ENCODE results near the gene ARHGAP5. TPM values are rescaled to one million over a fixed set of nuclear protein-coding genes. Genes with fewer than 3 reads are reported as not detected.
"Not testable (repeated sequence)": the region's sequence is repeated elsewhere in the genome, so short reads cannot be mapped to it uniquely, and the experiment has no call there.

Gene ARHGAP5
- total RNA-seq, 1 donor from 2014 or later, result 86.1 TPM

DNA sequence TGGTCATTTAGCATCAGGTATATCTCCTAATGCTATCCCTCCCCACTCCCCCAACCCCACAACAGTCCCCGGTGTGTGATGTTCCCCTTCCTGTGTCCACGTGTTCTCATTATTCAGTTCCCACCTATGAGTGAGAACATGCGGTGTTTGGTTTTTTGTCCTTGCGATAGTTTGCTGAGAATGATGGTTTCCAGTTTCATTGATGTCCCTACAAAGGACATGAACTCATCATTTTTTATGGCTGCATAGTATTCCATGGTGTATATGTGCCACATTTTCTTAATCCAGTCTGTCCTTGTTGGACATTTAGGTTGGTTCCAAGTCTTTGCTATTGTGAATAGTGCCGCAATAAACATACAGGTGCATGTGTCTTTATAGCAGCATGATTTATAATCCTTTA, 54.6 kb downstream of the ARHGAP5 start:
- not testable (repeated sequence) for H3K9me3 ChIP-seq (ENCODE audit: control insufficient read depth in 3 of 3, low read length in 3 of 3); H3K9ac ChIP-seq (ENCODE audit: low read depth in 1 of 3, low read length in 3 of 3); H3K27me3 ChIP-seq (ENCODE audit: control insufficient read depth in 3 of 3, insufficient read depth in 3 of 3, low read length in 3 of 3); H3K4me3 ChIP-seq (ENCODE audit: low read length in 3 of 3); H3K27ac ChIP-seq (ENCODE audit: low read depth, low read length); H3K36me3 ChIP-seq (ENCODE audit: control insufficient read depth in 3 of 3, insufficient read depth in 3 of 3, low read length in 3 of 3); H3K4me1 ChIP-seq (ENCODE audit: control insufficient read depth in 3 of 3, insufficient read depth in 3 of 3, low read length in 3 of 3)

GRCh38 chr14:32134448-32135097, 57.5 kb downstream of the ARHGAP5 start:
- Histone ChIP-seq H3K36me3 (ENCODE audit: control insufficient read depth in 3 of 3, insufficient read depth in 3 of 3, low read length in 3 of 3) (peaks cover 0 to 4% (median 0%) of the 10 kb centered on the region in 3 donors), H3K9me3 (ENCODE audit: control insufficient read depth in 3 of 3, low read length in 3 of 3) (peaks cover 0 to 5% (median 2%) of the 10 kb centered on the region in 3 donors), H3K27me3 (ENCODE audit: control insufficient read depth in 3 of 3, insufficient read depth in 3 of 3, low read length in 3 of 3) (no peaks in the 10 kb centered on the region), H3K4me3 (ENCODE audit: low read length in 3 of 3) (no peak overlapping the region), H3K9ac (ENCODE audit: low read depth in 1 of 3, low read length in 3 of 3) (no peak overlapping the region), H3K4me1 (ENCODE audit: control insufficient read depth in 3 of 3, insufficient read depth in 3 of 3, low read length in 3 of 3) (no peaks in the 10 kb centered on the region), H3K27ac (ENCODE audit: low read depth, low read length) (no peak overlapping the region)

GRCh38 chr14:32136027-32136825, 59.1 kb downstream of the ARHGAP5 start:
- Histone ChIP-seq H3K4me3 (ENCODE audit: low read length in 3 of 3) (no peak overlapping the region), H3K27me3 (ENCODE audit: control insufficient read depth in 3 of 3, insufficient read depth in 3 of 3, low read length in 3 of 3) (no peaks in the 10 kb centered on the region), H3K4me1 (ENCODE audit: control insufficient read depth in 3 of 3, insufficient read depth in 3 of 3, low read length in 3 of 3) (no peaks in the 10 kb centered on the region), H3K36me3 (ENCODE audit: control insufficient read depth in 3 of 3, insufficient read depth in 3 of 3, low read length in 3 of 3) (peaks cover 0 to 4% (median 0%) of the 10 kb centered on the region in 3 donors), H3K9me3 (ENCODE audit: control insufficient read depth in 3 of 3, low read length in 3 of 3) (peaks cover 0 to 5% (median 2%) of the 10 kb centered on the region in 3 donors), H3K27ac (ENCODE audit: low read depth, low read length) (no peak overlapping the region), H3K9ac (ENCODE audit: low read depth in 1 of 3, low read length in 3 of 3) (no peak overlapping the region)

DNA sequence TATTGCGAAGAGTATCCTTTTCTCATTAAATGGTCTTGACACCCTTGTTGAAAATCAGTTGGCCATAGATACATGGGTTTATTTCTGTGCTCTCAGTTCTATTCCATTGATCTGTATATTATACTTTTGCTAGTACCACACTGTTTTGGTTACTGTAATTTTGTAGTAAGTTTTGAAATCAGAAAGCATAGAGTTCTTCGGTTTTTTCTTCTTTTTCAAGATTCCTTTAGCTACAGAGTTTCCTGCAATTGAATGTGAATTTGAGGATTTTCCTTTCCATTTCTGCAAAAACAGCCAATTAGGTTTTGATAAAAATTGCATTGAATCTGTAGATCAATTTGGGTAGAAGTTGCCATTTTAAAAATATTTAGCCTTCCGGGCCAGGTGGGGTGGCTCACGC, 60.2 kb downstream of the ARHGAP5 start:
- peaks cover 0 to 4% (median 0%) of the 10 kb centered on the region in 3 donors for H3K36me3 ChIP-seq (ENCODE audit: control insufficient read depth in 3 of 3, insufficient read depth in 3 of 3, low read length in 3 of 3)
- no peak overlapping the region for H3K4me3 ChIP-seq (ENCODE audit: low read length in 3 of 3)

DNA sequence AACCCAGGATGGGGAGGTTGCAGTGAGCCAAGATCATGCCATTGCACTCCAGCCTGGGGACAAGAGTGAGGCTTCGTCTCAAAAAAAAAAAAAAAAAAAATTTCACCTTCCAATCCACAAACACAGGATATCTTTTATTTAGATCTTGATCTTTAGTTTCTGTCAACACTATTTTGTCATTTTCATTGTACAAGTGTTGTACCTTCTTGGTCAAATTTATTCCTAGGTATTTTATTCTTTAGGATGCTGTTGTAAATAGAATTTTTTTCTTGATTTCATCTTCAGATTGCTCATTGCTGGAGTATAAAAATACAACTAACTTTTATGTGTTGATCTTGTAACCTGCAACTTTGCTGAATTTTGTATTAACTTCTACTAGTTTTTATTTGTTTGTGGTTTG, 60.8 kb downstream of the ARHGAP5 start:
- Histone ChIP-seq H3K4me1 (ENCODE audit: control insufficient read depth in 3 of 3, insufficient read depth in 3 of 3, low read length in 3 of 3) (no peaks in the 10 kb centered on the region), H3K9ac (ENCODE audit: low read depth in 1 of 3, low read length in 3 of 3) (no peak overlapping the region), H3K27ac (ENCODE audit: low read depth, low read length) (no peak overlapping the region), H3K9me3 (ENCODE audit: control insufficient read depth in 3 of 3, low read length in 3 of 3) (peaks cover 0 to 5% (median 2%) of the 10 kb centered on the region in 3 donors), H3K4me3 (ENCODE audit: low read length in 3 of 3) (no peak overlapping the region), H3K36me3 (ENCODE audit: control insufficient read depth in 3 of 3, insufficient read depth in 3 of 3, low read length in 3 of 3) (peaks cover 0 to 4% (median 0%) of the 10 kb centered on the region in 3 donors), H3K27me3 (ENCODE audit: control insufficient read depth in 3 of 3, insufficient read depth in 3 of 3, low read length in 3 of 3) (no peaks in the 10 kb centered on the region)

More for the DNA sequence above, 60.2 kb downstream of the ARHGAP5 start:
- no peak overlapping the region for H3K27ac ChIP-seq (ENCODE audit: low read depth, low read length)
- H3K27me3 ChIP-seq (ENCODE audit: control insufficient read depth in 3 of 3, insufficient read depth in 3 of 3, low read length in 3 of 3), result no peaks in the 10 kb centered on the region
- H3K4me1 ChIP-seq (ENCODE audit: control insufficient read depth in 3 of 3, insufficient read depth in 3 of 3, low read length in 3 of 3), result no peaks in the 10 kb centered on the region
- no peak overlapping the region for H3K9ac ChIP-seq (ENCODE audit: low read depth in 1 of 3, low read length in 3 of 3)
- peaks cover 0 to 5% (median 2%) of the 10 kb centered on the region in 3 donors for H3K9me3 ChIP-seq (ENCODE audit: control insufficient read depth in 3 of 3, low read length in 3 of 3)

- peaks cover 0 to 9% (median 0%) of the 10 kb centered on the region in 3 donors for H3K36me3 ChIP-seq (ENCODE audit: control insufficient read depth in 3 of 3, insufficient read depth in 3 of 3, low read length in 3 of 3)
- no peak overlapping the region for H3K27ac ChIP-seq (ENCODE audit: low read depth, low read length)
- H3K4me1 ChIP-seq (ENCODE audit: control insufficient read depth in 3 of 3, insufficient read depth in 3 of 3, low read length in 3 of 3), result no peaks in the 10 kb centered on the region
- no peak overlapping the region for H3K9ac ChIP-seq (ENCODE audit: low read depth in 1 of 3, low read length in 3 of 3)
- H3K9me3 ChIP-seq (ENCODE audit: control insufficient read depth in 3 of 3, low read length in 3 of 3), result peaks cover 0 to 5% (median 2%) of the 10 kb centered on the region in 3 donors
- H3K27me3 ChIP-seq (ENCODE audit: control insufficient read depth in 3 of 3, insufficient read depth in 3 of 3, low read length in 3 of 3), result no peaks in the 10 kb centered on the region
- no peak overlapping the region for H3K4me3 ChIP-seq (ENCODE audit: low read length in 3 of 3)
These were observed 65.2 kb downstream of the ARHGAP5 start for GRCh38 chr14:32142341-32142740.

GRCh38 chr14:32142754-32143437, 65.8 kb downstream of the ARHGAP5 start:
- H3K9ac ChIP-seq (ENCODE audit: low read depth in 1 of 3, low read length in 3 of 3), result no peak overlapping the region
- no peak overlapping the region for H3K27ac ChIP-seq (ENCODE audit: low read depth, low read length)
- H3K36me3 ChIP-seq (ENCODE audit: control insufficient read depth in 3 of 3, insufficient read depth in 3 of 3, low read length in 3 of 3), result peaks cover 2 to 13% (median 3%) of the 10 kb centered on the region in 3 donors
- H3K27me3 ChIP-seq (ENCODE audit: control insufficient read depth in 3 of 3, insufficient read depth in 3 of 3, low read length in 3 of 3), result no peaks in the 10 kb centered on the region
- no peak overlapping the region for H3K4me3 ChIP-seq (ENCODE audit: low read length in 3 of 3)
- no peaks in the 10 kb centered on the region for H3K4me1 ChIP-seq (ENCODE audit: control insufficient read depth in 3 of 3, insufficient read depth in 3 of 3, low read length in 3 of 3)
- H3K9me3 ChIP-seq (ENCODE audit: control insufficient read depth in 3 of 3, low read length in 3 of 3), result peaks cover 0 to 3% (median 2%) of the 10 kb centered on the region in 3 donors

DNA sequence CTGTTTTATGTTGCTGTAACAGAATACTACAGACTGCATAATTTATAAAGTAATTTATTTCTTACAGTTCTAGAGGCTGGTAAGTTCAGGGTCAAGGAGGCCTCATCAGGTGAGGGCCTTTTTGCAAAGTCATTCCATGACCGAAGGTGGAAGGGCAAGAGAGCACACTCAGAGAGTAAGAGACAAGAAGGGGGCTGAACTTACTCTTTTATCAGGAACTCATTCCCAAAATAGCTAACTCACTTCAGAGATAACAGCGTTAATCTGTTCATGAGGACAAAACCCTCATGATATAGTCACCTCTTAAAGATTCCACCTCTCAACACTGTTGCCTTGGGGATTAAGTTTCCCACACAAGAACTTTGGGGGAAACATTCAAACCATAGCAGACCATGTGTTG, 73.3 kb downstream of the ARHGAP5 start:
- peaks cover 6 to 32% (median 30%) of the 10 kb centered on the region in 3 donors for H3K36me3 ChIP-seq (ENCODE audit: control insufficient read depth in 3 of 3, insufficient read depth in 3 of 3, low read length in 3 of 3)
- no peak overlapping the region for H3K27ac ChIP-seq (ENCODE audit: low read depth, low read length)

GRCh38 chr14:32166029-32166428, 88.9 kb downstream of the ARHGAP5 start:
- Histone ChIP-seq H3K9me3 (ENCODE audit: control insufficient read depth in 3 of 3, low read length in 3 of 3) (no peaks in the 10 kb centered on the region), H3K9ac (ENCODE audit: low read depth in 1 of 3, low read length in 3 of 3) (no peak overlapping the region), H3K4me1 (ENCODE audit: control insufficient read depth in 3 of 3, insufficient read depth in 3 of 3, low read length in 3 of 3) (no peaks in the 10 kb centered on the region), H3K27me3 (ENCODE audit: control insufficient read depth in 3 of 3, insufficient read depth in 3 of 3, low read length in 3 of 3) (no peaks in the 10 kb centered on the region), H3K36me3 (ENCODE audit: control insufficient read depth in 3 of 3, insufficient read depth in 3 of 3, low read length in 3 of 3) (no peaks in the 10 kb centered on the region), H3K4me3 (ENCODE audit: low read length in 3 of 3) (no peak overlapping the region), H3K27ac (ENCODE audit: low read depth, low read length) (no peak overlapping the region)

More for the DNA sequence above, 73.3 kb downstream of the ARHGAP5 start:
- Histone ChIP-seq H3K9me3 (ENCODE audit: control insufficient read depth in 3 of 3, low read length in 3 of 3) (no peaks in the 10 kb centered on the region), H3K27me3 (ENCODE audit: control insufficient read depth in 3 of 3, insufficient read depth in 3 of 3, low read length in 3 of 3) (no peaks in the 10 kb centered on the region), H3K4me3 (ENCODE audit: low read length in 3 of 3) (no peak overlapping the region), H3K4me1 (ENCODE audit: control insufficient read depth in 3 of 3, insufficient read depth in 3 of 3, low read length in 3 of 3) (no peaks in the 10 kb centered on the region), H3K9ac (ENCODE audit: low read depth in 1 of 3, low read length in 3 of 3) (no peak overlapping the region)

GRCh38 chr14:32166924-32167323, 89.8 kb downstream of the ARHGAP5 start:
- H3K4me3 ChIP-seq (ENCODE audit: low read length in 3 of 3), result no peak overlapping the region
- no peaks in the 10 kb centered on the region for H3K27me3 ChIP-seq (ENCODE audit: control insufficient read depth in 3 of 3, insufficient read depth in 3 of 3, low read length in 3 of 3)
- H3K27ac ChIP-seq (ENCODE audit: low read depth, low read length), result no peak overlapping the region
- H3K9ac ChIP-seq (ENCODE audit: low read depth in 1 of 3, low read length in 3 of 3), result no peak overlapping the region
- H3K36me3 ChIP-seq (ENCODE audit: control insufficient read depth in 3 of 3, insufficient read depth in 3 of 3, low read length in 3 of 3), result no peaks in the 10 kb centered on the region
- no peaks in the 10 kb centered on the region for H3K4me1 ChIP-seq (ENCODE audit: control insufficient read depth in 3 of 3, insufficient read depth in 3 of 3, low read length in 3 of 3)
- H3K9me3 ChIP-seq (ENCODE audit: control insufficient read depth in 3 of 3, low read length in 3 of 3), result no peaks in the 10 kb centered on the region

Data from skeletal muscle tissue (tissue), 4 donors.